Gastroesophageal sphincter (tissue), 4 donors: ENCODE measurements around the gene INTS15. TPM values are rescaled to one million over a fixed set of nuclear protein-coding genes. Genes with fewer than 3 reads are reported as not detected.

Source experiments
- ATAC-seq: fragments of 150-250 bp; one replicate; pipeline ENCODE4 v1.9.1; 2016; ENCODE audit warnings: mild to moderate bottlenecking, moderate library complexity
- H3K27ac ChIP-seq, 4 donors: fragments of 200-600 bp; sonication (generic) in 3 of 4; 1 replicate in 3 of 4; 2 replicates in 1 of 4; pipeline ENCODE4 v1.5.1; 2016 to 2019
- H3K27me3 ChIP-seq: fragments of 200-600 bp; sonication (generic); one replicate; pipeline ENCODE4 v1.5.1; 2019
- H3K36me3 ChIP-seq, 2 donors: fragments of 200-600 bp; sonication (generic); one replicate each; pipeline ENCODE4 v1.5.1; 2019; ENCODE audit warnings: control low read depth in 1 of 2
- H3K4me1 ChIP-seq, 3 donors: fragments of 200-600 bp; sonication (generic); 1 replicate in 2 of 3; 2 replicates in 1 of 3; pipeline ENCODE4 v1.5.1; 2016 to 2019; ENCODE audit warnings: control low read depth in 2 of 3
- H3K4me3 ChIP-seq, 2 donors: fragments of 200-600 bp; sonication (generic); one replicate each; pipeline ENCODE4 v1.5.1; 2019; ENCODE audit warnings: mild to moderate bottlenecking in 1 of 2, moderate library complexity in 1 of 2
- H3K9me3 ChIP-seq, 3 donors: fragments of 200-600 bp; sonication (generic); one replicate each; pipeline ENCODE4 v1.5.1; 2017 to 2019; ENCODE audit warnings: control low read depth in 2 of 3
- EP300 ChIP-seq: sonication (generic); formaldehyde crosslinking; IDR thresholded peaks from one replicate; pipeline ENCODE4 v1.6.1; 2017; ENCODE audit warnings: antibody characterized with exemption, mild to moderate bottlenecking
- POLR2A ChIP-seq, 2 donors: fragments of 450-650 bp; IDR thresholded peaks; one replicate each; pipeline ENCODE4 v1.6.1; 2017; ENCODE audit warnings: antibody characterized with exemption in 2 of 2, mild to moderate bottlenecking in 2 of 2, moderate library complexity in 1 of 2
- POLR2AphosphoS5 ChIP-seq: sonication (generic); formaldehyde crosslinking; IDR thresholded peaks from one replicate; pipeline ENCODE4 v1.6.1; 2017; ENCODE audit warnings: antibody characterized with exemption
- WGBS, 2 donors: methylation state at CpG; one replicate each; pipeline ENCODE4 v1.1.5; 2018; ENCODE audit warnings: low coverage in 1 of 2; 5-methylcytosine and 5-hydroxymethylcytosine counted together
- total RNA-seq, 4 donors: library from RNA; depleted of rRNA; stranded (reverse); fragments of >200 nt; gene quantifications; one replicate each; pipeline ENCODE4 v1.1.0, GENCODE V29; 2016
- TF ChIP-seq, protein P1 (sequence below), 4 experiments: fragments of 200-600 bp in 2 of 4; fragments of 450-650 bp in 2 of 4; sonication (generic) in 1 of 4; IDR thresholded peaks; one replicate each; pipeline ENCODE4 v1.5.1; 2017 to 2019; ENCODE audit warnings: antibody characterized with exemption in 4 of 4, mild to moderate bottlenecking in 2 of 4, moderate library complexity in 2 of 4

The INTS15 gene
- total RNA-seq, 4 donors from 2014 or later, result 25.6 to 34.5 (median 32.5) TPM

DNA sequence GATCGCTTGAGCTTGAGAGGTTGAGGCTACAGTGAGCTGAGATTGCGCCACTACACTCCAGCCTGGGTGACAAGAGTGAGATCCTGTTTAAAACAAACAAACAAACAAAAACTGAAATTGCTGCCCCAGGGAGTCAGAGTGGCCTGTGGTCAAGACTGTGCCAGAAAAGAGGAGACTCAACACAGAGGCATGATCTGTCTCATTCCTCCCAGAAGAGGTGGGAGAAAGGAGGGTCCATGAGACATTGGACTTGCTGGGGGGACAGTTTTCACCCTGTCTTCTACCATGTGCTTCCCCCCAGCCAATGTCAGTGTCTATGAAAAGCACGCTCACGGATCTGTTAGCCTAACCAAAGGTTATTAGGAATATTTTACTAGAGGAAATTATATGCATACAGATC is 28.8 kb downstream of the INTS15 start:
- H3K4me1 ChIP-seq, result peaks cover 0 to 23% (median 4%) of the 10 kb centered on the region in 3 donors
- TF ChIP-seq POLR2AphosphoS5 (no peak), POLR2A (IDR thresholded peaks at IDR 0.05) (no peak), EP300 (no peak)
- TF ChIP-seq, protein P1, sequence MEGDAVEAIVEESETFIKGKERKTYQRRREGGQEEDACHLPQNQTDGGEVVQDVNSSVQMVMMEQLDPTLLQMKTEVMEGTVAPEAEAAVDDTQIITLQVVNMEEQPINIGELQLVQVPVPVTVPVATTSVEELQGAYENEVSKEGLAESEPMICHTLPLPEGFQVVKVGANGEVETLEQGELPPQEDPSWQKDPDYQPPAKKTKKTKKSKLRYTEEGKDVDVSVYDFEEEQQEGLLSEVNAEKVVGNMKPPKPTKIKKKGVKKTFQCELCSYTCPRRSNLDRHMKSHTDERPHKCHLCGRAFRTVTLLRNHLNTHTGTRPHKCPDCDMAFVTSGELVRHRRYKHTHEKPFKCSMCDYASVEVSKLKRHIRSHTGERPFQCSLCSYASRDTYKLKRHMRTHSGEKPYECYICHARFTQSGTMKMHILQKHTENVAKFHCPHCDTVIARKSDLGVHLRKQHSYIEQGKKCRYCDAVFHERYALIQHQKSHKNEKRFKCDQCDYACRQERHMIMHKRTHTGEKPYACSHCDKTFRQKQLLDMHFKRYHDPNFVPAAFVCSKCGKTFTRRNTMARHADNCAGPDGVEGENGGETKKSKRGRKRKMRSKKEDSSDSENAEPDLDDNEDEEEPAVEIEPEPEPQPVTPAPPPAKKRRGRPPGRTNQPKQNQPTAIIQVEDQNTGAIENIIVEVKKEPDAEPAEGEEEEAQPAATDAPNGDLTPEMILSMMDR (IDR thresholded peaks at IDR 0.05), result no peak
- no peak overlapping the region for H3K27ac ChIP-seq
- H3K27me3 ChIP-seq, result no peaks in the 10 kb centered on the region
- 63 to 76% methylated on average over 3 to 4 of the region's 4 CpGs for WGBS, 2 donors
- H3K9me3 ChIP-seq, result no peaks in the 10 kb centered on the region
- peaks cover 0 to 48% of the 10 kb centered on the region in 2 donors for H3K36me3 ChIP-seq
- no peak for ATAC-seq
- no peak overlapping the region for H3K4me3 ChIP-seq

DNA sequence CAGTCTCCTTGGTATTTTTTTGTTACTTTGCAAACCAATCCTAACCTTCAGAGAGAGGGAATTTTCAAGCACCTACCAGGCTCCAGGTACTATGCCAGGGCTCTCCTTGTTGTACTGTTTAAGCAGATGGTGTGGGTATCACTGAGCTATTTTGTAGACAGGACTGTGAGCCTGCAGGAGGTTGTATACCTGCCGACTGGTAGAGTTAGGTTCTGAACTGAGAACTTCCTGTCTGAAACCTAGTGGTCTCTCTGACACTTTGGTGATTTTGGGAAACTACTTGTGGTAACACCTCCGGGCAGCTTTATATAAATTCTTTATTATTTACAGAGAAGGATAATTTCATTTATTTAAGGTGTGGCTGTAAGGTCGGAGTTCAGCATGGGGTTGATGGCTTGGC is 30.1 kb downstream of the INTS15 start:
- H3K9me3 ChIP-seq, result no peaks in the 10 kb centered on the region
- 85 to 90% methylated on average over 2 to 3 of the region's 3 CpGs for WGBS, 2 donors
- TF ChIP-seq POLR2AphosphoS5 (no peak), EP300 (no peak), POLR2A (IDR thresholded peaks at IDR 0.05) (no peak)
- TF ChIP-seq, protein P1 (IDR thresholded peaks at IDR 0.05), result no peak
- peaks cover 0 to 18% (median 4%) of the 10 kb centered on the region in 3 donors for H3K4me1 ChIP-seq
- H3K36me3 ChIP-seq, result peaks cover 0 to 60% of the 10 kb centered on the region in 2 donors
- no peak for ATAC-seq
- no peak overlapping the region for H3K4me3 ChIP-seq
- H3K27me3 ChIP-seq, result no peaks in the 10 kb centered on the region
- H3K27ac ChIP-seq, result no peak overlapping the region

DNA sequence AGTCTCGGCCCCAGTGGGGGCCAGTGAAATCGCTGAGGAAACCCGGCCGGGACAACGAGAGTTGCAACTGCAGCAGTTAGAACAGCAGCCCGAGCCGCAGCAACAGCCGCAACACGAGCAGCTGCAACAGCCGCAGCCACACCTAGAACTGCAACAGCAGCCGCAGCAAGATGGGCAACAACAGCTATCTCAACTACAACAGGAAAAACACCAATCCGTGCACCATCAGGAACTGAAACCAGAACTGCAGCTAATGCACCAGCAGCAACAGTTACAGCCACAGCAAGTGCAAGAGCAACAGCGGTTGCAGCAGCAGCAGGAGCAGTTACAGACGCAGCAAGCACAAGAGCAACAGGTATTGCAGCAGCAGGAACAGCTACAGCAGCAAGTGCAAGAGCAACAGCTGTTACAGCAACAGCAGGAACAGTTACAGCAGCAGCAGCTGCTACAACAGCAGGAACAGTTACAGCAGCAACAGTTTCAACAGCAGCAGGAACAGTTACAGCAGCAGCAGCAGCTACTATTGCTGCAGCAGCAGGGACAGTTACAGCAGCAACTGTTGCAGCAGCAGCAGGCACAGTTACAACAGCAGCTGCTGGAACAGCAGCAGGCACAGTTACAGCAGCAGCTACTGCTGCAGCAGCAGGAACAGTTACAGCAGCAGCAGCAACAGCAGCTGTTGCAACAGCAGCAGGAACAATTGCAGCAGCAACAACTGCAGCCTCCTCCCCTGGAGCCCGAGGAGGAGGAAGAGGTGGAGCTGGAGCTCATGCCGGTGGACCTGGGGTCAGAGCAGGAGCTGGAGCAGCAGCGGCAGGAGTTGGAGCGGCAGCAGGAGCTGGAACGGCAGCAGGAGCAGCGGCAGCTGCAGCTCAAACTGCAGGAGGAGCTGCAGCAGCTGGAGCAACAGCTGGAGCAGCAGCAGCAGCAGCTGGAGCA is 31.6 kb downstream of the INTS15 start:
- H3K36me3 ChIP-seq, result peaks cover 0 to 69% of the 10 kb centered on the region in 2 donors
- TF ChIP-seq POLR2A (IDR thresholded peaks at IDR 0.05), result no peak
- TF ChIP-seq EP300, result no peak
- TF ChIP-seq POLR2AphosphoS5, result no peak
- TF ChIP-seq, protein P1 (IDR thresholded peaks at IDR 0.05), result no peak
- no peaks in the 10 kb centered on the region for H3K9me3 ChIP-seq
- peaks cover 0 to 9% (median under 1%) of the 10 kb centered on the region in 3 donors for H3K4me1 ChIP-seq
- no peaks in the 10 kb centered on the region for H3K27me3 ChIP-seq
- H3K27ac ChIP-seq, result no peak overlapping the region
- H3K4me3 ChIP-seq, result no peak overlapping the region
- WGBS, 2 donors, result 51 to 80% methylated on average over 5 to 7 of the region's 20 CpGs
- ATAC-seq, result no peak

DNA sequence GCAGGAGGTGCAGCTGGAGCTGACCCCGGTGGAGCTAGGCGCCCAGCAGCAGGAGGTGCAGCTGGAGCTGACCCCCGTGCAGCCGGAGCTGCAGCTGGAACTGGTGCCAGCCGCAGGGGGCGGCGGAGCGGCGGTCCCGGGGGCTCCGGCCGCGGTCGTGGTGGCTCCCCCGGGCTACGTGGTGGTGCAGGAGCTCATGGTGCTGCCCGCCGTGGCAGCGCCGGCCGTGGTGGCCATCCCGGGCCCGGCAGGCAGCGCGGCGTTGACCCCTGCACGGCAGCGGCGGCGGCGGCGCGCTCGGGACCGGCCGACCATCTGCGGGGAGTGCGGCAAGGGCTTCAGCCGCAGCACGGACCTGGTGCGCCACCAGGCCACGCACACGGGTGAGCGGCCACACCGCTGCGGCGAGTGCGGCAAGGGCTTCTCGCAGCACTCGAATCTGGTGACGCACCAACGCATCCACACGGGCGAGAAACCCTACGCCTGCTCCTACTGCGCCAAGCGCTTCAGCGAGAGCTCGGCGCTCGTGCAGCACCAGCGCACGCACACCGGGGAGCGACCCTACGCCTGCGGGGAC is 32.4 kb downstream of the INTS15 start:
- Histone ChIP-seq H3K36me3 (peaks cover 0 to 67% of the 10 kb centered on the region in 2 donors), H3K27me3 (no peaks in the 10 kb centered on the region), H3K9me3 (no peaks in the 10 kb centered on the region), H3K4me1 (peaks cover 0 to under 1% (median 0%) of the 10 kb centered on the region in 3 donors), H3K4me3 (no peak overlapping the region), H3K27ac (no peak overlapping the region)
- no peak for ATAC-seq
- no peak for TF ChIP-seq EP300
- TF ChIP-seq, protein P1 (IDR thresholded peaks at IDR 0.05), result no peak
- no peak for TF ChIP-seq POLR2A (IDR thresholded peaks at IDR 0.05)
- no peak for TF ChIP-seq POLR2AphosphoS5
- WGBS, 2 donors, result no CpG with 5 or more reads among the region's 67 CpGs
